ENCODE results near the gene NOS1AP. TPM values are rescaled to one million over a fixed set of nuclear protein-coding genes. Genes with fewer than 3 reads are reported as not detected.

Gene NOS1AP
- total RNA-seq, 4 donors from 2014 or later: 8.5 to 34.8 (median 14.1) TPM

DNA sequence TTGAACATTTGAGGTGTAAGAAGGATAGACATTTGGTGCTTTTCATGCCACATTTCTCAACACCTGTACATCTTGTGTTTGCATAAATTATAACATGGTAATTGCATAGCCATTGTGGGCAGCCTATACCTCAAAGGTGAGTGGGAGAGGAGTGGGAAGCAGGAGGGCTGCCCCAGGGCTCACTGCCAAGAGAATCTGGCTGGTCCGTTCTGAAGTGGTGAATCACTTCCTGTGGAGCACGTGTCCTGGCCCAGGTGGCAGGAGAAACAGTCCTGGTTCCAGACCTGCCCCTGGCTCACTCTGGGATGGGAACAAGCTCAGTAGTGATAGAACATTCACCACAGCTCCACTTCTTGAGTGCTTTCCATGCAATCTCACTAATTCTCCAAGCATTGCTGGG, 34.2 kb upstream of the NOS1AP start:
- WGBS, 2 donors (ENCODE audit: low coverage in 1 of 2): 23% methylated on average over 2 of the region's 2 CpGs; no CpG with 5 or more reads in 1 of the 2 donors

DNA sequence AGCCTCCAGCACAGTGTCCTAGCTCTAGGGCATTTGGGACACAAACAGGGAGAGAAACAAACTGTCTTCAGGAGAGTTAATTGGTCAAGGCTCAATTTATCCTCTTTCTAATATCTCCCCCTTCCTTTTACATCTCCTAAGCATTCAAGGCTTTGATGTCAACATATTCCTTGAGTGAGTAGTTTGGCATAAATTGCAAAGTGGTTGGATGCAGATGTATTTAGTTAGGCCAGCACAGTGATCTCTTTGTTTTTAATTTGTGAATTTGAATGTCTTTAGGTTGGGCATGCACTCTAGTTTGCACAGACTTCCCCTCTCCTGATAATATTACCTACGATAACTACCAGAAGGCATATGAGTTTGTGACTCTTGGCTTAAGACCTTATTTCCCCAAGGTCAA, 33.3 kb upstream of the NOS1AP start:
- Histone ChIP-seq H3K36me3 (no peaks in the 10 kb centered on the region), H3K4me1 (no peaks in the 10 kb centered on the region), H3K27me3 (peaks cover 8% of the 10 kb centered on the region), H3K27ac (no peak overlapping the region), H3K9me3 (no peaks in the 10 kb centered on the region), H3K4me3 (no peak overlapping the region)
- 100% methylated on average over 1 of the region's 1 CpG for WGBS, 2 donors (ENCODE audit: low coverage in 1 of 2)
- DNase-seq: no peak
- in situ Hi-C loops (cut with MboI; ENCODE audit: low pct_ligation_motif_present in 1 of 4, low pct_unique_long_range_greater_than_20kb in 1 of 4, low sequenced_read_pairs in 3 of 4) (loop anchor here in 3 of 4 donors (10.0 to 25.0 kb wide), 3 partner anchors 231 to 249 kb away; no protein-coding TSS in a partner anchor), intact Hi-C loops (cut with DNase I; ENCODE audit: low total_unique reads) (loop anchor here (5.0 kb wide), 1 partner anchor 244 kb away; no protein-coding TSS in a partner anchor)
- no peak for TF ChIP-seq POLR2AphosphoS5 (IDR thresholded peaks at IDR 0.05)
- no peak for TF ChIP-seq EP300 (IDR thresholded peaks at IDR 0.05; ENCODE audit: low read depth)
- TF ChIP-seq, protein P1, sequence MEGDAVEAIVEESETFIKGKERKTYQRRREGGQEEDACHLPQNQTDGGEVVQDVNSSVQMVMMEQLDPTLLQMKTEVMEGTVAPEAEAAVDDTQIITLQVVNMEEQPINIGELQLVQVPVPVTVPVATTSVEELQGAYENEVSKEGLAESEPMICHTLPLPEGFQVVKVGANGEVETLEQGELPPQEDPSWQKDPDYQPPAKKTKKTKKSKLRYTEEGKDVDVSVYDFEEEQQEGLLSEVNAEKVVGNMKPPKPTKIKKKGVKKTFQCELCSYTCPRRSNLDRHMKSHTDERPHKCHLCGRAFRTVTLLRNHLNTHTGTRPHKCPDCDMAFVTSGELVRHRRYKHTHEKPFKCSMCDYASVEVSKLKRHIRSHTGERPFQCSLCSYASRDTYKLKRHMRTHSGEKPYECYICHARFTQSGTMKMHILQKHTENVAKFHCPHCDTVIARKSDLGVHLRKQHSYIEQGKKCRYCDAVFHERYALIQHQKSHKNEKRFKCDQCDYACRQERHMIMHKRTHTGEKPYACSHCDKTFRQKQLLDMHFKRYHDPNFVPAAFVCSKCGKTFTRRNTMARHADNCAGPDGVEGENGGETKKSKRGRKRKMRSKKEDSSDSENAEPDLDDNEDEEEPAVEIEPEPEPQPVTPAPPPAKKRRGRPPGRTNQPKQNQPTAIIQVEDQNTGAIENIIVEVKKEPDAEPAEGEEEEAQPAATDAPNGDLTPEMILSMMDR (IDR thresholded peaks at IDR 0.05): no peak
- TF ChIP-seq POLR2A (IDR thresholded peaks at IDR 0.05): no peak

More for the DNA sequence above, 34.2 kb upstream of the NOS1AP start:
- TF ChIP-seq POLR2AphosphoS5 (IDR thresholded peaks at IDR 0.05): no peak
- TF ChIP-seq POLR2A (IDR thresholded peaks at IDR 0.05): no peak
- TF ChIP-seq, protein P1 (IDR thresholded peaks at IDR 0.05): no peak
- TF ChIP-seq EP300 (IDR thresholded peaks at IDR 0.05; ENCODE audit: low read depth): no peak
- in situ Hi-C loops (cut with MboI; ENCODE audit: low pct_ligation_motif_present in 1 of 4, low pct_unique_long_range_greater_than_20kb in 1 of 4, low sequenced_read_pairs in 3 of 4): loop anchor here in 3 of 4 donors (10.0 to 25.0 kb wide), 3 partner anchors 230 to 248 kb away; no protein-coding TSS in a partner anchor
- peaks cover 8% of the 10 kb centered on the region for H3K27me3 ChIP-seq
- no peak for DNase-seq
- no peaks in the 10 kb centered on the region for H3K4me1 ChIP-seq
- no peak overlapping the region for H3K4me3 ChIP-seq
- no peaks in the 10 kb centered on the region for H3K36me3 ChIP-seq
- H3K27ac ChIP-seq: no peak overlapping the region
- intact Hi-C loops (cut with DNase I; ENCODE audit: low total_unique reads): loop anchor here (5.0 kb wide), 1 partner anchor 243 kb away; no protein-coding TSS in a partner anchor
- no peaks in the 10 kb centered on the region for H3K9me3 ChIP-seq

DNA sequence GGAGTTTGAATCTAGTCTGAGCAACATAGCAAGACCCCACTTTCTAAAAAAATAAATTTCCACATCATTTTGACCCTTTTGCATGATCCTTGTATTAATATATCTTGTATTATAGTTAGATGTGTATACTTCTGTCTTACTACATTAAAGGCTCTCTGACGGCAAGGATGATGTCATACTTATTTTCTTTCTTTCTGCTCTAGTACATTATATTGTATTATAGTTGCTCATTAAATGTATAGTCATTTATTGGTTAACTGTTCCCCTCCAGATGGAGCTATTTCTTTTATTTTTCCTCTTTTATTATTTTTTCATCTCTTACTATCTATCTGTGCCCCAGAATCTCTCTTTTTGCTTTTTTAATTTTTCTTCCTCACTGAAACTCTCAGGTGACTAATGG, 30.9 kb upstream of the NOS1AP start:
- no peak overlapping the region for H3K27ac ChIP-seq
- intact Hi-C loops (cut with DNase I; ENCODE audit: low total_unique reads) (loop anchor here (5.0 kb wide), 1 partner anchor 246 kb away; no protein-coding TSS in a partner anchor), in situ Hi-C loops (cut with MboI; ENCODE audit: low pct_ligation_motif_present in 1 of 4, low pct_unique_long_range_greater_than_20kb in 1 of 4, low sequenced_read_pairs in 3 of 4) (loop anchor here in 3 of 4 donors (10.0 to 25.0 kb wide), 3 partner anchors 234 to 251 kb away; no protein-coding TSS in a partner anchor)
- WGBS, 2 donors (ENCODE audit: low coverage in 1 of 2): 65 to 69% methylated on average over 1 of the region's 1 CpG
- H3K4me1 ChIP-seq: no peaks in the 10 kb centered on the region
- no peaks in the 10 kb centered on the region for H3K36me3 ChIP-seq
- peaks cover 4% of the 10 kb centered on the region for H3K27me3 ChIP-seq
- H3K4me3 ChIP-seq: no peak overlapping the region
- no peaks in the 10 kb centered on the region for H3K9me3 ChIP-seq
- TF ChIP-seq POLR2AphosphoS5 (IDR thresholded peaks at IDR 0.05): no peak
- TF ChIP-seq EP300 (IDR thresholded peaks at IDR 0.05; ENCODE audit: low read depth): no peak
- TF ChIP-seq POLR2A (IDR thresholded peaks at IDR 0.05): no peak
- TF ChIP-seq, protein P1 (IDR thresholded peaks at IDR 0.05): no peak
- no peak for DNase-seq

DNA sequence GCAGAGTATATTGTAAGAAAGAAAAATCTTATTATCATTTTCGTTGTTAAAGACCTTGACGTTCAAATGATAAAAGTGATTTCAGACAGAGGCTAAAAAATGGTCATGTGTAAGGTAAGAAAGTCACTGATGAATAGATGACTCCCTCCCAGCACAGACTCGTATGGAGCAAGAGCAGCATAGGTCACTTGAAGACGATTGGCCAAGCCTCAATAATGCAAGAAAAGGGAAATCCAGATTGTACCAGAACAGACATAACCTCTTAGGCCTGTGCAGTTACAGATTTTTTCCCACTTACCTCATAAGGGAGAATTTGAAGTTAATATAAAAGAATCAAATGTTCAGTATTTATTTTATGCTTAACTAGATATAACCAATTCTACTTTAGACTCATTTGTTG, 29.5 kb upstream of the NOS1AP start:
- Histone ChIP-seq H3K4me3 (no peak overlapping the region), H3K36me3 (no peaks in the 10 kb centered on the region), H3K27ac (no peak overlapping the region), H3K27me3 (no peaks in the 10 kb centered on the region), H3K9me3 (no peaks in the 10 kb centered on the region), H3K4me1 (no peaks in the 10 kb centered on the region)
- TF ChIP-seq, protein P1 (IDR thresholded peaks at IDR 0.05): no peak
- TF ChIP-seq EP300 (IDR thresholded peaks at IDR 0.05; ENCODE audit: low read depth) (no peak), POLR2AphosphoS5 (IDR thresholded peaks at IDR 0.05) (no peak), POLR2A (IDR thresholded peaks at IDR 0.05) (no peak)
- intact Hi-C loops (cut with DNase I; ENCODE audit: low total_unique reads) (no loop called here), in situ Hi-C loops (cut with MboI; ENCODE audit: low pct_ligation_motif_present in 1 of 4, low pct_unique_long_range_greater_than_20kb in 1 of 4, low sequenced_read_pairs in 3 of 4) (loop anchor here in 1 of 4 donors (25.0 kb wide), 1 partner anchor 253 kb away; no protein-coding TSS in a partner anchor)
- 62 to 66% methylated on average over 4 of the region's 4 CpGs for WGBS, 2 donors (ENCODE audit: low coverage in 1 of 2)
- DNase-seq: no peak

All from transverse colon (tissue), 4 donors.